Ascending aorta (tissue), 2 donors: Measurements from ENCODE around the gene CSPG4. TPM values are rescaled to one million over a fixed set of nuclear protein-coding genes. Genes with fewer than 3 reads are reported as not detected.
A peak's percentile ranks its signal among the peaks of the same experiment; 100 is the strongest.
"Not testable (repeated sequence)": the region's sequence is repeated elsewhere in the genome, so short reads cannot be mapped to it uniquely, and the experiment has no call there.

Experiments
- DNase-seq, 2 donors: peaks; one replicate each; pipeline ENCODE4 v3.0.0-alpha.2; 2019; ENCODE audit warnings: low spot score in 2 of 2
- H3K27ac ChIP-seq, 2 donors: fragments of 200-600 bp; sonication (generic); one replicate each; pipeline ENCODE4 v1.5.1; 2016 to 2017; ENCODE audit warnings: mild to moderate bottlenecking in 1 of 2
- H3K27me3 ChIP-seq: fragments of 200-600 bp; sonication (generic); one replicate; pipeline ENCODE4 v1.5.1; 2017
- H3K36me3 ChIP-seq, 2 donors: fragments of 200-600 bp; sonication (generic); one replicate each; pipeline ENCODE4 v1.5.1; 2016
- H3K4me1 ChIP-seq, 2 donors: fragments of 200-600 bp; sonication (generic); one replicate each; pipeline ENCODE4 v1.5.1; 2016 to 2017; ENCODE audit warnings: mild to moderate bottlenecking in 1 of 2
- H3K4me3 ChIP-seq, 2 donors: fragments of 200-600 bp; sonication (generic); one replicate each; pipeline ENCODE4 v1.5.1; 2016 to 2017; ENCODE audit warnings: mild to moderate bottlenecking in 1 of 2
- H3K9me3 ChIP-seq, 2 donors: fragments of 200-600 bp; sonication (generic); one replicate each; pipeline ENCODE4 v1.5.1; 2016
- intact Hi-C: fragments of 100-400 bp; cut with DNase I; formaldehyde crosslinking; loops from one replicate; pipeline ENCODE4 v1.15.1; 2023
- total RNA-seq: library from RNA; depleted of rRNA; stranded (reverse); fragments of >200 nt; gene quantifications from one replicate; pipeline ENCODE4 v1.1.0, GENCODE V29; 2016
- TF ChIP-seq, protein P1 (sequence below), 3 experiments: fragments of 200-600 bp in 2 of 3; fragments of 450-650 bp in 1 of 3; sonication (generic) in 2 of 3; IDR thresholded peaks; one replicate each; pipeline ENCODE4 v1.5.1; 2016 to 2019; ENCODE audit warnings: antibody characterized with exemption in 3 of 3, mild to moderate bottlenecking in 1 of 3, moderate library complexity in 1 of 3

Gene CSPG4
- total RNA-seq, 1 donor from 2014 or later = 258 TPM

DNA sequence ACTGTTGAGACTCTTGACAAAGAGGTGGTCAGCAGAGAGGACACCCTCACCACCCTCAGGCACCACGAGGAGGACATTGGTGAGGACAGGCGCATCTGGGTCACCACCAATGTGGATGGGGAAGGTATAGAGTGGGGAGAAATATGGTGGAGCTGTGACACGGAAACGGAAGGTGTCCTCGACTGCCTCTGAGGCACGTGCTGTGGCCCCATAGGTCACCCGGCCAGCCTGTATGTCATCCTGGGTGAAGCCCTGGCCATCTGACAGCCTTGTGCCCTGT, 24.4 kb downstream of the CSPG4 start:
- Histone ChIP-seq H3K27ac (no peak overlapping the region), H3K4me3 (no peak overlapping the region), H3K36me3 (peaks cover 90 to 92% of the 10 kb centered on the region in 2 donors), H3K9me3 (no peaks in the 10 kb centered on the region), H3K4me1 (peaks cover 0 to 11% of the 10 kb centered on the region in 2 donors), H3K27me3 (no peaks in the 10 kb centered on the region)
- DNase-seq = no peak
- TF ChIP-seq, protein P1, sequence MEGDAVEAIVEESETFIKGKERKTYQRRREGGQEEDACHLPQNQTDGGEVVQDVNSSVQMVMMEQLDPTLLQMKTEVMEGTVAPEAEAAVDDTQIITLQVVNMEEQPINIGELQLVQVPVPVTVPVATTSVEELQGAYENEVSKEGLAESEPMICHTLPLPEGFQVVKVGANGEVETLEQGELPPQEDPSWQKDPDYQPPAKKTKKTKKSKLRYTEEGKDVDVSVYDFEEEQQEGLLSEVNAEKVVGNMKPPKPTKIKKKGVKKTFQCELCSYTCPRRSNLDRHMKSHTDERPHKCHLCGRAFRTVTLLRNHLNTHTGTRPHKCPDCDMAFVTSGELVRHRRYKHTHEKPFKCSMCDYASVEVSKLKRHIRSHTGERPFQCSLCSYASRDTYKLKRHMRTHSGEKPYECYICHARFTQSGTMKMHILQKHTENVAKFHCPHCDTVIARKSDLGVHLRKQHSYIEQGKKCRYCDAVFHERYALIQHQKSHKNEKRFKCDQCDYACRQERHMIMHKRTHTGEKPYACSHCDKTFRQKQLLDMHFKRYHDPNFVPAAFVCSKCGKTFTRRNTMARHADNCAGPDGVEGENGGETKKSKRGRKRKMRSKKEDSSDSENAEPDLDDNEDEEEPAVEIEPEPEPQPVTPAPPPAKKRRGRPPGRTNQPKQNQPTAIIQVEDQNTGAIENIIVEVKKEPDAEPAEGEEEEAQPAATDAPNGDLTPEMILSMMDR (IDR thresholded peaks at IDR 0.05) = no peak
- intact Hi-C loops = no loop called here

DNA sequence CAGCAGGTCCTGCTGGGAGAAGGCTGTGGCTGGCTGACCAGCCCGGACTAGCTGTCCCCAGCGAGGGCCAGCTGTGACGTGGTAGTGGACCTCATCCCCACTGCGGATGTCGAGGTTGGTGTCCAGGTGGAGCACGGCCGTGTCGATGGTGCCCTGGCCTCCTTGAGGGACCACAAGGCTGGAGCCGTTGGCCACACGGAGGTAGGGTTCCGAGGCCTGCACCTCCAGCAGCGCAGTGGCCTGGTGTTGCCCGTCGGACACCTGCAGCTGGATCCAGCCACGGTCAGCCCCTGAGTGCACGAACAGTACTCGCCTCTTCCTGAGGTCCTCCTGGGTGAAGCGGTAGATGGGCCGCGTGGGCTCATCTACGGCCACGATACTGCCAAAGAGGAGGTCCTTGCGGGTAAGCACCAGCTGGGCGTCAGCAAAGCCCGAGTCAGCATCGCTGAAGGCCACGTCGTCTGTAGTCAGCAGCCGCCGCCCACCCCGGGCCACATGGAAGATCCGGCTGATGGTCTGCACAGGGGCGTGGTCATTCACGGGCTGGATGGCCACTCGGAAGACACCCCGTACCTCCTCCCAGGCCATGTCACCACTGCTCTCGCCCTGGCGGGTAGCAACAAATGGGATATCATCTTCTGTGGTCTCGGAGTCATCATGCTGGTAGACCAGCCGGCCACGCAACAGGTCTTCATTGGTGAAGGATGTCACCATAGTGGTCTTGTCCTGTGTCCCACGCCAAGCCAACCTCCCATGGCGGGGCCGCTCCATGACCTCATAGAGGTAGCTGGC, 25.0 kb downstream of the CSPG4 start:
- DNase-seq = no peak
- peaks cover 93 to 97% of the 10 kb centered on the region in 2 donors for H3K36me3 ChIP-seq
- H3K4me1 ChIP-seq = peaks cover 0 to 9% of the 10 kb centered on the region in 2 donors
- no peak overlapping the region for H3K4me3 ChIP-seq
- H3K27me3 ChIP-seq = no peaks in the 10 kb centered on the region
- H3K9me3 ChIP-seq = no peaks in the 10 kb centered on the region
- intact Hi-C loops = loop anchor here (2.0 kb wide), 2 partner anchors 45 to 115 kb away; no protein-coding TSS in a partner anchor
- TF ChIP-seq, protein P1 (IDR thresholded peaks at IDR 0.05) = no peak
- peak overlapping the region in 1 of 2 donors; percentile 5 for H3K27ac ChIP-seq

DNA sequence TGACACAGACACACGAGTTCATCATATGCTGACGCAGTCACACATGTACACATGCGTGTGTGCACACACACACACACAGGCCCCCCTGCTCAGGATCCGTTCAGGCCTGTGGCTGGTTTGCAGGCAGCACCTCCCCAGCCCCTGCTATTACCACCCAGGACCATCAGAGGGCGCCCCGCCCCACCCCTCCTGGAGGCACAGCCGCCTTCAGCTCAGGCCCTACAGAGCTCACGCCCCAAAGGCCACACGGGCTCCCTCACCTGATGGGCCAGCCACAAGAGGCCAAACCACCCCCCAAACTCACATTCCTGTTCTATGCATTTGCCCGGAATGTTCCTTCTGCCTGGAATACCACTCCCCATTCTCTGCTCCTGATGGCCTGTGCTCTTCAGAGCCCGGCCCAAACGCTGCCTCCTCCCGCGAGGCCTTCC, 26.4 kb downstream of the CSPG4 start:
- intact Hi-C loops = loop anchor here (2.0 kb wide), 2 partner anchors 47 to 117 kb away; no protein-coding TSS in a partner anchor
- H3K4me3 ChIP-seq, H3K27me3 ChIP-seq, H3K4me1 ChIP-seq, H3K9me3 ChIP-seq: not testable (repeated sequence)
- Histone ChIP-seq H3K36me3 (peaks cover 93 to 98% of the 10 kb centered on the region in 2 donors), H3K27ac (peak overlapping the region; percentile 20 to 54)
- DNase-seq = peak in 1 of 2 donors; percentile 90
- TF ChIP-seq, protein P1 (IDR thresholded peaks at IDR 0.05) = peak; percentile 82 to 88 (median 83)

DNA sequence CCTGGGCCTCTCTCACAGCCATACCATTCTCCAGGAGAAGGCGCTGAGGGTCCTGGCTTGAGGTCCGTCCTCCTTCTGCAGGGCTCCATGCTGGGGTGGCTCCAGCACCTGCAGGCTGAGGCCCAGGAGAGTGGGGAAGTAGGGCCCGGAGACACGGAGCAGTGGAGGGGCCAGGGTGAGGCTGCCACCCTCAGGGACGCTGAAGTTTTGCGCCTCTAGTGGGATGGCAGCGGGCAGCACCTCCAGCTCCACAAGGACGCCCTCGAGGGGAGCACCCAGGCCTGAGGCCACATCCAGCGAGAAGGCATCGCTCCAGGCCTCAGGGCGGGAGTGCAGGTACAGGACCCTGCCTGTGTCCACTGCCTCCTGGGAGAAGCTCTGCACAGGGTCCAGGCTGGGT, 27.5 kb downstream of the CSPG4 start:
- intact Hi-C loops = no loop called here
- H3K4me1 ChIP-seq = peaks cover 0 to 9% of the 10 kb centered on the region in 2 donors
- no peak overlapping the region for H3K4me3 ChIP-seq
- H3K36me3 ChIP-seq = peaks cover 93 to 99% of the 10 kb centered on the region in 2 donors
- DNase-seq = no peak
- no peaks in the 10 kb centered on the region for H3K9me3 ChIP-seq
- H3K27ac ChIP-seq = peak overlapping the region in 1 of 2 donors; percentile 18
- no peaks in the 10 kb centered on the region for H3K27me3 ChIP-seq
- TF ChIP-seq, protein P1 (IDR thresholded peaks at IDR 0.05) = no peak

DNA sequence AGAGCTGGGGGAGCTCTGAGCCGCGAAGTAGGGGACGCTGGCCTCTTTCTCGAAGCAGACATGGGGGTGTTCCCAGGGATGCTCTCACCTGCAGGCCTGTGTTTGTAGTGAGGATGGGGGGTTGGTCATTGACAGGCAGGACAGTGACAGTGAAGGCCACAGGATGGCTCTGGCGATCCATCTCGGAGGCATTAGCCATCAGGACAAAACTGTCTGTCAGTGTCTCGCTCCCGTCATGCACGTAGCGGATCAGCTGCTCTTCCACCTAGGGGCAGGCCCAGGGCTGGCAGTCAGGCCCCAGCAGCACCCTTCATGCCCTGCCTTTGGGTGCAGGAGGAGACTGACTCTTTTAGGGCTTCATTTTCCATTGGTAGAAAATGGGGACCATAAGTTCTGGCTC, 28.0 kb downstream of the CSPG4 start:
- no peak overlapping the region for H3K4me3 ChIP-seq
- H3K4me1 ChIP-seq = peaks cover 0 to 9% of the 10 kb centered on the region in 2 donors
- H3K27ac ChIP-seq = peak overlapping the region in 1 of 2 donors; percentile 18
- no peak for DNase-seq
- peaks cover 93 to 99% of the 10 kb centered on the region in 2 donors for H3K36me3 ChIP-seq
- TF ChIP-seq, protein P1 (IDR thresholded peaks at IDR 0.05) = no peak
- no peaks in the 10 kb centered on the region for H3K9me3 ChIP-seq
- no peaks in the 10 kb centered on the region for H3K27me3 ChIP-seq
- intact Hi-C loops = loop anchor here (5.0 kb wide), 1 partner anchor 107 kb away; the partner anchor contains the start of gene PTPN9
